Smooth muscle cell (in vitro differentiated cells): Measurements from ENCODE around the gene NSMCE4A. TPM values are rescaled to one million over a fixed set of nuclear protein-coding genes. Genes with fewer than 3 reads are reported as not detected.

ENCODE experiments used
- DNase-seq: peaks from one replicate; lab custom pipeline; 2025; ENCODE audit not compliant: unreplicated experiment; lab: John Stamatoyannopoulos, UW
- H2AFZ ChIP-seq: fragments of 200-600 bp; sonication (generic); 2 replicates; pipeline ENCODE4 v1.6.0; 2016; ENCODE audit warnings: antibody characterized with exemption, low read depth, mild to moderate bottlenecking
- H3F3A ChIP-seq: fragments of 200-600 bp; sonication (generic); 2 replicates; pipeline ENCODE4 v1.6.0; 2017; ENCODE audit warnings: antibody characterized with exemption, low read depth
- H3K27ac ChIP-seq: fragments of 200-600 bp; sonication (generic); 2 replicates; pipeline ENCODE4 v1.5.1; 2016; ENCODE audit warnings: low read depth, mild to moderate bottlenecking
- H3K27me3 ChIP-seq: fragments of 200-600 bp; sonication (generic); 2 replicates; pipeline ENCODE4 v1.6.1; 2016; ENCODE audit warnings: low read depth, mild to moderate bottlenecking
- H3K36me3 ChIP-seq: fragments of 200-600 bp; sonication (generic); 2 replicates; pipeline ENCODE4 v1.5.1; 2016; ENCODE audit warnings: low read depth
- H3K4me1 ChIP-seq: fragments of 200-600 bp; sonication (generic); 2 replicates; pipeline ENCODE4 v1.5.1; 2016; ENCODE audit warnings: low read depth
- H3K4me2 ChIP-seq: fragments of 200-600 bp; sonication (generic); 2 replicates; pipeline ENCODE4 v1.6.0; 2016; ENCODE audit warnings: mild to moderate bottlenecking
- H3K4me3 ChIP-seq: fragments of 200-600 bp; sonication (generic); 2 replicates; pipeline ENCODE4 v1.5.1; 2016; ENCODE audit warnings: mild to moderate bottlenecking
- H3K79me2 ChIP-seq: fragments of 200-600 bp; sonication (generic); 2 replicates; pipeline ENCODE4 v1.6.0; 2016; ENCODE audit warnings: low read depth, mild to moderate bottlenecking
- H3K9ac ChIP-seq: fragments of 200-600 bp; sonication (generic); 2 replicates; pipeline ENCODE4 v1.6.0; 2016; ENCODE audit warnings: low read depth
- H3K9me3 ChIP-seq: fragments of 200-600 bp; sonication (generic); replicated peaks from 2 replicates; pipeline ENCODE4 v1.5.1; 2016; ENCODE audit warnings: low read depth
- H4K20me1 ChIP-seq: fragments of 200-600 bp; sonication (generic); 2 replicates; pipeline ENCODE4 v1.6.0; 2016; ENCODE audit warnings: low read depth
- WGBS: methylation state at CpG from one replicate; pipeline ENCODE4 v1.1.7; 2016; ENCODE audit warnings: low lambda C conversion rate; 5-methylcytosine and 5-hydroxymethylcytosine counted together
- polyA plus RNA-seq: library from polyadenylated mRNA; unstranded; fragments of >200 nt; fragmentation: Nextera tagmentation; extraction: Ambion mirVana; gene quantifications from 2 replicates; pipeline ENCODE4 v1.2.1, GENCODE V29; 2016
- total RNA-seq: library from RNA; depleted of rRNA; stranded (reverse); fragments of >200 nt; gene quantifications from 2 replicates; pipeline ENCODE4 v1.2.3, GENCODE V29; 2014
- TF ChIP-seq, protein P1 (sequence below): fragments of 200-600 bp; sonication (generic); IDR thresholded peaks from 2 replicates; pipeline ENCODE4 v1.5.1; 2017; ENCODE audit warnings: borderline replicate concordance, mild to moderate bottlenecking, antibody characterized with exemption; ENCODE audit not compliant: insufficient read depth, poor library complexity, severe bottlenecking

NSMCE4A gene
- total and polyA plus RNA-seq, 2 experiments from 2014 or later, result 24.7 to 35.3 TPM

DNA sequence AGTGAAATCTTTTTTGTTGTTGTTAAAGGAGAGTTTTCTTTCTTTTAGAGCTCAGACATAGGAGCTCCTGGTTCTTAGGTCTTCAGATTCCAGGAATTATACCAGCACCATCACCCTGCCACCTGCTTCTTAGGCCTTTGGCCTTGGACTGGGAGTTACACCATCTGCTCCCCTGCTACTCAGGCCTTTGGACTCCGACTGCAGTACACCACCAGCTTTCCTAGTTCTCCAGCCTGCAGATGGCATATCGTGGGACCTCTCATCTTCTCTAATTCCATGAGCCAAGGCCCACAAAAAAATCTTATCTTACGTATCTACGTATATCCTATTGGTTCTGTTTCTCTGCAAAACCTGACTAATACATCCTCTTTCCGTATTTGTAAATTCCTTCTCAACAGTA, 8.8 kb upstream of the NSMCE4A start:
- Histone ChIP-seq H3K4me3 (no peak overlapping the region), H4K20me1 (no peaks in the 10 kb centered on the region), H3K27me3 (no peaks in the 10 kb centered on the region), H3F3A (no peaks in the 10 kb centered on the region), H3K27ac (no peak overlapping the region), H2AFZ (no peak overlapping the region), H3K36me3 (no peaks in the 10 kb centered on the region), H3K4me1 (no peaks in the 10 kb centered on the region), H3K4me2 (no peak overlapping the region), H3K79me2 (no peaks in the 10 kb centered on the region), H3K9ac (no peak overlapping the region), H3K9me3 (peaks cover 4% of the 10 kb centered on the region)
- 91% methylated on average over 5 of the region's 5 CpGs for WGBS
- TF ChIP-seq, protein P1, sequence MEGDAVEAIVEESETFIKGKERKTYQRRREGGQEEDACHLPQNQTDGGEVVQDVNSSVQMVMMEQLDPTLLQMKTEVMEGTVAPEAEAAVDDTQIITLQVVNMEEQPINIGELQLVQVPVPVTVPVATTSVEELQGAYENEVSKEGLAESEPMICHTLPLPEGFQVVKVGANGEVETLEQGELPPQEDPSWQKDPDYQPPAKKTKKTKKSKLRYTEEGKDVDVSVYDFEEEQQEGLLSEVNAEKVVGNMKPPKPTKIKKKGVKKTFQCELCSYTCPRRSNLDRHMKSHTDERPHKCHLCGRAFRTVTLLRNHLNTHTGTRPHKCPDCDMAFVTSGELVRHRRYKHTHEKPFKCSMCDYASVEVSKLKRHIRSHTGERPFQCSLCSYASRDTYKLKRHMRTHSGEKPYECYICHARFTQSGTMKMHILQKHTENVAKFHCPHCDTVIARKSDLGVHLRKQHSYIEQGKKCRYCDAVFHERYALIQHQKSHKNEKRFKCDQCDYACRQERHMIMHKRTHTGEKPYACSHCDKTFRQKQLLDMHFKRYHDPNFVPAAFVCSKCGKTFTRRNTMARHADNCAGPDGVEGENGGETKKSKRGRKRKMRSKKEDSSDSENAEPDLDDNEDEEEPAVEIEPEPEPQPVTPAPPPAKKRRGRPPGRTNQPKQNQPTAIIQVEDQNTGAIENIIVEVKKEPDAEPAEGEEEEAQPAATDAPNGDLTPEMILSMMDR, result no peak
- DNase-seq, result no peak

DNA sequence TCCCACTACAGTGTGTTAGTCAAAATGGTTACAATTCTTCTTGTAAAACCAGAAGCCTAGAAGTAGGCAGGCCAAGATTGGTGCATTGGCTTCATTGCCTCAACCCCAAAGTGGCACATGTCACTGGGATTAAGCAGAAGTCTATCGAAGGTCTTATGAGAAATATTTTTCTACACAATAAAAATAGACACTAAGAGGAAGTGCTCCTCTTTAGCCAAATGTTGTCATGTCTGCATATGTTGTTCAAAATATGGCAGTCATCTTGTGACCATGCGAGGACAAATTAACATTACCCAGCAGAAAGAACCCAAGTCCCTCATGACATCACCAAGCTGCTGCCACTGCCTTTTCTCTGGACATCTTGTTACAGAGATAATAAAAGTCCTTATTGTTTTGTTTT, 6.3 kb upstream of the NSMCE4A start:
- Histone ChIP-seq H3K27me3 (no peaks in the 10 kb centered on the region), H3K9me3 (peaks cover 4% of the 10 kb centered on the region), H3K27ac (no peak overlapping the region), H3K4me3 (no peak overlapping the region), H3K9ac (no peak overlapping the region), H3K36me3 (no peaks in the 10 kb centered on the region), H3K4me1 (no peaks in the 10 kb centered on the region), H2AFZ (no peak overlapping the region), H3F3A (no peaks in the 10 kb centered on the region), H3K4me2 (no peak overlapping the region), H4K20me1 (no peaks in the 10 kb centered on the region), H3K79me2 (no peaks in the 10 kb centered on the region)
- TF ChIP-seq, protein P1, result no peak
- no peak for DNase-seq
- 93% methylated on average over 2 of the region's 2 CpGs for WGBS

DNA sequence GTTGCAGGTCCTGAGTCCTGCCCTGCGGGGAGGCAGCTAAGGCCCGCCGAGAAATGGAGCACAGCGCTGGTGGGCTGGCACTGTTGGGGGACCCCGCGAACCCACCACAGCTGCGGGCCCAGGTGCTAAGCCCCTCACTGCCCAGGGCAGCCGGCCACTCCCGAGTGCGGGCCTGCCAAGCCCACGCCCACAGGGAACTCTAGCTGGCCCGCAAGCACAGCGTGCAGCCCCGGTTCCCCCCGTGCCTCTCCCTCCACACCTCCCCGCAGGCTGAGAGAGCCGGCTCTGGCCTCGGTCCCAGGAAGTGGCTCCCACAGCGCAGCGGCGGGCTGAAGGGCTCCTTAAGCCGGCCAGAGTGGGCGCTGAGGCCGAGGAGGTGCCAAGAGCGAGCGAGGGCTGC, 3.5 kb upstream of the NSMCE4A start:
- Histone ChIP-seq H3K27ac (no peak overlapping the region), H3K36me3 (no peaks in the 10 kb centered on the region), H3K9me3 (no peaks in the 10 kb centered on the region), H3K4me1 (peaks cover 7% of the 10 kb centered on the region), H3K9ac (no peak overlapping the region), H3K27me3 (no peaks in the 10 kb centered on the region), H4K20me1 (peaks cover 2% of the 10 kb centered on the region), H3K79me2 (no peaks in the 10 kb centered on the region), H3F3A (no peaks in the 10 kb centered on the region), H3K4me3 (no peak overlapping the region), H3K4me2 (no peak overlapping the region), H2AFZ (no peak overlapping the region)
- WGBS, result 96% methylated on average over 23 of the region's 26 CpGs
- TF ChIP-seq, protein P1, result no peak
- DNase-seq, result no peak

DNA sequence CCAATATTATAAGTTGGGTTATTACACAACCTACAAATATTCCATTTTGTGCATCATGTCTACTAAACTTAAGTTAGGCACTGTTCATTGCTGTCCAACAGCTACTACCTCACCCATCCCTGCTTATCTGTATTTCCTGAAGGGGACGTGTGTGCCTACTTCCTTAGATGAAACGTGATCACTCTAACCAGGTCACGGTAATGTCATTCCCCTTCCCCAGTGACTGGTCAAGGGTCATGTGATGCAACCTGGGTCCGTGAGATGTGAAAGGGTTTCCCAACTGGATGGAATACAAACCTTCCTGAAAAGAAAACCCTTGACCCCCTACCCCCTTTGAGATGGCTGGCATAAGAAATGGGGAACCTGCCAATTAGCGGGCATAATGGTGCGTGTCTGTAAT, 1.6 kb upstream of the NSMCE4A start:
- no peaks in the 10 kb centered on the region for H3K36me3 ChIP-seq
- no peaks in the 10 kb centered on the region for H3F3A ChIP-seq
- H3K79me2 ChIP-seq, result no peaks in the 10 kb centered on the region
- no peak for DNase-seq
- H3K4me1 ChIP-seq, result peaks cover 11% of the 10 kb centered on the region
- TF ChIP-seq, protein P1, result no peak
- no peak overlapping the region for H3K9ac ChIP-seq
- H4K20me1 ChIP-seq, result peaks cover 7% of the 10 kb centered on the region
- no peaks in the 10 kb centered on the region for H3K9me3 ChIP-seq
- no peak overlapping the region for H3K4me2 ChIP-seq
- H3K27me3 ChIP-seq, result no peaks in the 10 kb centered on the region
- no peak overlapping the region for H2AFZ ChIP-seq
- 99% methylated on average over 6 of the region's 6 CpGs for WGBS
- no peak overlapping the region for H3K27ac ChIP-seq
- H3K4me3 ChIP-seq, result no peak overlapping the region
